Brain microvascular endothelial cell (primary cell): Measurements from ENCODE around the gene SMAD1.

ENCODE experiments used
- DNase-seq: peaks from one replicate; pipeline ENCODE4 v3.0.0-alpha.2; 2020
- H3K27ac ChIP-seq: fragments of 250-450 bp; sonication (Bioruptor Pico); 2 replicates; pipeline ENCODE4 v1.5.1; 2020; ENCODE audit warnings: mild to moderate bottlenecking, moderate library complexity
- H3K27me3 ChIP-seq: fragments of 250-450 bp; sonication (Bioruptor Pico); replicated peaks from 2 replicates; pipeline ENCODE4 v1.5.1; 2020; ENCODE audit warnings: mild to moderate bottlenecking
- H3K36me3 ChIP-seq: fragments of 250-450 bp; sonication (Bioruptor Pico); replicated peaks from 2 replicates; pipeline ENCODE4 v1.5.1; 2020; ENCODE audit warnings: mild to moderate bottlenecking
- H3K4me3 ChIP-seq: 2 replicates; pipeline ENCODE4 v1.5.1; 2011; ENCODE audit warnings: low read depth, mild to moderate bottlenecking, control low read depth, low read length, moderate library complexity
- CTCF ChIP-seq: IDR thresholded peaks from 2 replicates; pipeline ENCODE4 v1.5.1; 2011; ENCODE audit warnings: low read depth, mild to moderate bottlenecking, moderate library complexity, low read length, control low read depth, inconsistent platforms; ENCODE audit errors: missing control alignments
- in situ Hi-C: cut with HindIII; loops from 2 replicates; pipeline ENCODE4 v1.10.0; 2017; ENCODE audit warnings: low sequenced_read_pairs, low pct_ligation_motif_present

The SMAD1 gene

DNA sequence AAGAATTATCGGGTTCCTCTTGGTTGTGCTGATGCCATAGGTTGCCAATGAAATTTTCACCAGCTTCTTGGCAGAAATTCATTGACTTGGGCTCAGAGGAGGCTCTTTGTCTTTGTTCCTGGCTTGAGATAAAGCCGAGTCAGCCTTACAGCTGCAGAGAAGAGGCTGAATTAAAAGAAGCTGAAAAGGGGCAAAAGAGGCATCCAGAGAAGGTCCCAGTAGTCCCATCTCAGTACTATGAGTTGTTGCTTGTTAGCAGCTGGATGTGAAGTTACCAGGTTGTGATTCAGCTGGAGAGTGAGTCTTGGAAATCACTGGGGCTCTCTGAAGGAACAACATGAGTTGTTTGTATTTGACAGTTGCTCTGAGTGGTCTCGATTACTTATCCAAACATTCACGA is 59.7 kb downstream of the SMAD1 start:
- in situ Hi-C loops, result no loop called here
- TF ChIP-seq CTCF, result no peak
- Histone ChIP-seq H3K36me3 (peaks cover 3% of the 10 kb centered on the region), H3K4me3 (no peak overlapping the region), H3K27ac (no peak overlapping the region), H3K27me3 (no peaks in the 10 kb centered on the region)
- no peak for DNase-seq

DNA sequence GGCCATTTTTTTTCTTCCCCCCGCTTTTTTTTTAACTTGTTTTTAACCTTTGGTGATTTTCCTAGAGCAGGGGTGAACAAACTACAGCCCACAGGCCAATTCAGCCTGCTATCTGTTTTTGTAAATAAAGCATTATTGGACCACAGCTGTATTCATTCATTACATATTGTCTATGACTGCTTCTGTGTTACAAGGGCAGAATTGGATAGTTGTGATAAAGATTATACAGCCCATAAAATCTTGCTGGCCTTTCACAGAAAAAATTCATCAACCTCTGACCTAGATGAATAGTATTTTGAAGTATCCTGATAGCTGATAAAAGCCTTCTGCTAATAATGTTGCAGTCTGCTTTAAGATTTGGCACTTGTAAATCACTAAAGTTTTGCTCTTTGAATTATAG is 63.4 kb downstream of the SMAD1 start:
- in situ Hi-C loops, result no loop called here
- no peak overlapping the region for H3K4me3 ChIP-seq

GRCh38 chr4:145545538-145546174 is 64.0 kb downstream of the SMAD1 start:
- DNase-seq, result peak; percentile 75
- Histone ChIP-seq H3K27me3 (no peaks in the 10 kb centered on the region), H3K36me3 (peaks cover 3% of the 10 kb centered on the region), H3K27ac (peak overlapping the region; percentile 43), H3K4me3 (no peak overlapping the region)
- TF ChIP-seq CTCF, result no peak
- in situ Hi-C loops, result no loop called here

More for the DNA sequence above, 63.4 kb downstream of the SMAD1 start:
- TF ChIP-seq CTCF, result no peak
- Histone ChIP-seq H3K36me3 (peaks cover 3% of the 10 kb centered on the region), H3K27ac (no peak overlapping the region), H3K27me3 (no peaks in the 10 kb centered on the region)
- DNase-seq, result no peak

DNA sequence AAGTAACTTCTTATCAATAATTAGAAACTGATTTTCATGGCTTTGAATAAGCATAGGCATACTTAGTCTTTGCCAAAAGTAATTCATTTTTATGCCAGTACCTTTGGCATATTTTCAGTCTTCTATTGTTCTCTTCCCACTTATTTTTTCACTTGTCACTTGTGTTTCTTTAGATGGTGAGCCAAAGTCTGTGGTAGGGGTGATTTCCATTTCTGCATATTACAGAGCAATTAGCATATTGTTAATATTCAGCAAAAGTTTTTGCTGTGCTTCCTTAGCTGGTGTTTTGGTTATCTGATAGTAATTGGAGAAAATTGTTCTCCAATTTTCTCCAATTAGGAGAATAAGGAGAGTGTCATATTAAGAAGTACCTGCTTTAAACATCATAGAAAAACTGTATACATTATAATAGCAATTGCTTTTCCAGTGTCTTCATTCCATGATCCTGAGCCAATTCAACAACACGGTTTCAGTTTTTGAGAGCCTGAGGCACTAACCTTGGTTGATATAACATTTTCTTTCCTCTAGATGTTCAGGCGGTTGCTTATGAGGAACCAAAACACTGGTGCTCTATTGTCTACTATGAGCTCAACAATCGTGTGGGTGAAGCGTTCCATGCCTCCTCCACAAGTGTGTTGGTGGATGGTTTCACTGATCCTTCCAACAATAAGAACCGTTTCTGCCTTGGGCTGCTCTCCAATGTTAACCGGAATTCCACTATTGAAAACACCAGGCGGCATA is 64.7 kb downstream of the SMAD1 start:
- no peaks in the 10 kb centered on the region for H3K27me3 ChIP-seq
- H3K36me3 ChIP-seq, result peaks cover 3% of the 10 kb centered on the region
- no peak overlapping the region for H3K4me3 ChIP-seq
- peak overlapping the region; percentile 21 for H3K27ac ChIP-seq
- TF ChIP-seq CTCF, result no peak
- no peak for DNase-seq
- in situ Hi-C loops, result no loop called here

DNA sequence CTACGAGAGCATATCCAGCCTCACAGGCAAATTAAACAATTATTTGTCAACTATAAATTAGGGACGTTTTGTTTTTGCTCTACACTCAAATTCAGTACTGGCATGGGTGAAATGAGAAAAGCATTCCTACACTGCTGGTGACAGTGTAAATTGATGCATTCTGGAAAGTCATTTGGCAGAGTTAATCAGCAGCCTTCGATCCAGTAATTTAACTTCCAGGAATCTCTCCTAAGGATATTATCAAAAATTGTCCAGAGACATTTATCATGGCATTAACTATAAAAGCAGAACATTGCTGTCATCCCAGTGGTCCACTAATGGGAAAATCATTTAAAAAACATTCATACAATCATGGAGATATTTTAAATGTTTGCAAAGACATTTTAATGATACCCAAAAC is 70.0 kb downstream of the SMAD1 start:
- in situ Hi-C loops, result no loop called here
- no peak overlapping the region for H3K4me3 ChIP-seq
- no peaks in the 10 kb centered on the region for H3K27me3 ChIP-seq
- no peaks in the 10 kb centered on the region for H3K36me3 ChIP-seq
- H3K27ac ChIP-seq, result no peak overlapping the region
- TF ChIP-seq CTCF, result no peak
- DNase-seq, result no peak
